ENCODE data around the gene CD34.
"Not testable (repeated sequence)": the region's sequence is repeated elsewhere in the genome, so short reads cannot be mapped to it uniquely, and the experiment has no call there.

CD34 gene

GRCh38 chr1:207926984-207927383, 16.1 kb upstream of the CD34 start:
- DNase-seq (ENCODE audit: low spot score) = no peak

GRCh38 chr1:207925969-207926368, 15.0 kb upstream of the CD34 start:
- not testable (repeated sequence) for DNase-seq (ENCODE audit: low spot score)

GRCh38 chr1:207925210-207925609, 14.3 kb upstream of the CD34 start:
- no peak for DNase-seq (ENCODE audit: low spot score)

GRCh38 chr1:207923561-207923960, 12.6 kb upstream of the CD34 start:
- DNase-seq (ENCODE audit: low spot score) = no peak

- DNase-seq (ENCODE audit: low spot score) = no peak
Observed at GRCh38 chr1:207923121-207923520, 12.2 kb upstream of the CD34 start.

GRCh38 chr1:207922554-207922953, 11.6 kb upstream of the CD34 start:
- no peak for DNase-seq (ENCODE audit: low spot score)

GRCh38 chr1:207921321-207921720, 10.4 kb upstream of the CD34 start:
- DNase-seq (ENCODE audit: low spot score) = no peak

GRCh38 chr1:207920444-207921021, 9.6 kb upstream of the CD34 start:
- no peak for DNase-seq (ENCODE audit: low spot score)

- DNase-seq (ENCODE audit: low spot score) = peak; percentile 51
Observed at GRCh38 chr1:207919523-207920170, 8.7 kb upstream of the CD34 start.

- DNase-seq (ENCODE audit: low spot score) = no peak
Observed at GRCh38 chr1:207918581-207918980, 7.7 kb upstream of the CD34 start.

- no peak for DNase-seq (ENCODE audit: low spot score)
Observed at GRCh38 chr1:207918011-207918410, 7.1 kb upstream of the CD34 start.

- no peak for DNase-seq (ENCODE audit: low spot score)
Observed at GRCh38 chr1:207917080-207917479, 6.2 kb upstream of the CD34 start.

GRCh38 chr1:207913951-207914350, 3.0 kb upstream of the CD34 start:
- no peak for DNase-seq (ENCODE audit: low spot score)

GRCh38 chr1:207911856-207912760, 1.2 kb upstream of the CD34 start:
- DNase-seq (ENCODE audit: low spot score) = no peak

GRCh38 chr1:207909687-207910086, 1.2 kb downstream of the CD34 start:
- DNase-seq (ENCODE audit: low spot score) = no peak

GRCh38 chr1:207908107-207908734, 2.7 kb downstream of the CD34 start:
- DNase-seq (ENCODE audit: low spot score) = no peak

- DNase-seq (ENCODE audit: low spot score) = no peak
Observed at GRCh38 chr1:207904391-207904790, 6.5 kb downstream of the CD34 start.

GRCh38 chr1:207903767-207904166, 7.2 kb downstream of the CD34 start:
- DNase-seq (ENCODE audit: low spot score) = no peak

GRCh38 chr1:207903053-207903452, 7.9 kb downstream of the CD34 start:
- DNase-seq (ENCODE audit: low spot score) = no peak

GRCh38 chr1:207902566-207902965, 8.4 kb downstream of the CD34 start:
- DNase-seq (ENCODE audit: low spot score) = no peak

- DNase-seq (ENCODE audit: low spot score) = no peak
Observed at GRCh38 chr1:207901041-207901653, 9.8 kb downstream of the CD34 start.

- DNase-seq (ENCODE audit: low spot score) = no peak
Observed at GRCh38 chr1:207898836-207899235, 12.1 kb downstream of the CD34 start.

Measured in cerebellar cortex (tissue), 1 donor.